Cardiac muscle cell (in vitro differentiated cells and primary cell): ENCODE data around the gene EFCAB13. TPM values are rescaled to one million over a fixed set of nuclear protein-coding genes. Genes with fewer than 3 reads are reported as not detected.
A peak's percentile ranks its signal among the peaks of the same experiment; 100 is the strongest.
"Not testable (repeated sequence)": the region's sequence is repeated elsewhere in the genome, so short reads cannot be mapped to it uniquely, and the experiment has no call there.

Experiments
- DNase-seq, 2 donors: peaks; one replicate each; pipeline versions ENCODE4 v3.0.0 to v3.0.0-alpha.2; 2010 to 2017; ENCODE audit warnings: low read depth in 1 of 2, low spot score in 1 of 2
- H3K27ac ChIP-seq: fragments of 200-600 bp; sonication (generic); 2 replicates; pipeline ENCODE4 v1.5.1; 2016
- H3K27me3 ChIP-seq: fragments of 200-600 bp; sonication (generic); 2 replicates; pipeline ENCODE4 v1.6.0; 2016; ENCODE audit warnings: control low read depth
- H3K36me3 ChIP-seq: fragments of 200-600 bp; sonication (generic); 2 replicates; pipeline ENCODE4 v1.5.1; 2016; ENCODE audit warnings: control low read depth
- H3K4me1 ChIP-seq: fragments of 200-600 bp; sonication (generic); 2 replicates; pipeline ENCODE4 v1.8.1; 2017; ENCODE audit warnings: low read depth, mild to moderate bottlenecking, mixed run types
- H3K4me3 ChIP-seq: fragments of 200-600 bp; sonication (generic); 2 replicates; pipeline ENCODE4 v1.5.1; 2016; ENCODE audit warnings: mild to moderate bottlenecking
- H3K9me3 ChIP-seq: fragments of 200-600 bp; sonication (generic); 2 replicates; pipeline ENCODE4 v1.5.1; 2017; ENCODE audit warnings: low read depth, mild to moderate bottlenecking, control low read depth
- CTCF ChIP-seq: IDR thresholded peaks from 2 replicates; pipeline ENCODE4 v1.5.1; 2012; ENCODE audit warnings: low read depth, mild to moderate bottlenecking, low read length
- polyA plus RNA-seq: library from polyadenylated mRNA; unstranded; fragments of >200 nt; fragmentation: Nextera tagmentation; extraction: Ambion mirVana; gene quantifications from 2 replicates; pipeline ENCODE4 v1.2.1, GENCODE V29; 2016
- total RNA-seq: library from RNA; depleted of rRNA; stranded (reverse); fragments of >200 nt; gene quantifications from 2 replicates; pipeline ENCODE4 v1.2.3, GENCODE V29; 2016

Gene EFCAB13
- total and polyA plus RNA-seq, 2 experiments from 2014 or later = 5.9 to 6.0 TPM

DNA sequence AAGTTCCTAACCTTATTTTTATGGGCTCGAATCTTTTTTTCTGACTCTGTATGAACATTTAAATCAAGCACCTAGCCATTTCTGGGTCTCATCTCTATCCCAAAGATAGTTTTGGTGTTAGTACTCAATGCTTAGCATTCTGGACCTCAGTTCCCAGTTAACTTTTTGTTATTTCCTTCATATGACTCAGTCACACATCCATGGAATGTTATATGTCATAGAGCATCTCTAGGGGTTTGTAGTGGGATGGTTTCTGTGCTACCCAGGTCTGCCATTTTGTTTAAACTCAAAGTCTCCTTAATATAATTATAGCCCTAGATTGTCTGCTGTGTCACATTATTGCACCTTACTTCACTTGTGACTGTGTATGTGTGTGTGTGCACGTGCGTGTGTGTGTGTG is 90.1 kb downstream of the EFCAB13 start:
- DNase-seq = no peak
- H3K4me3 ChIP-seq = no peak overlapping the region
- H3K27me3 ChIP-seq = no peaks in the 10 kb centered on the region
- no peaks in the 10 kb centered on the region for H3K4me1 ChIP-seq
- H3K9me3 ChIP-seq = no peaks in the 10 kb centered on the region
- no peak overlapping the region for H3K27ac ChIP-seq
- no peak for TF ChIP-seq CTCF
- H3K36me3 ChIP-seq = no peaks in the 10 kb centered on the region

DNA sequence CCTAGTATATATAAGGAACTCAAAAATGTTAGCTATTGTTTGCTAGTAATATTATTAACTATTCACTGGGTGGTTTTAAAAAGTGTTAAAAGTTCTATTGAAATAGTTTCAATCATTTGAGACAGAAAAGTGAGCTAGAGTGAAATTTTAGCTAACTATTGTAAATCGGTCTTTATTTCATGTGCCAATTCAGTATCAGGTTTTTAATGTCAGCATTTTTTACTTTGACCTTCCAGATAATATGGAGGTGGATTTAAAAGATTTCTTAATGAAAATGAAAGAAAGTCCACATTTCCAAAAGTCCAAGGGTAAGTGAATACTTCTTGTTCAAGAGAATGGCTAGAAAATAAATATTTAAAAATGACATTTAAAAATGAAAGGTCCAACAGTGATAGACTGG is 90.9 kb downstream of the EFCAB13 start:
- no peak for TF ChIP-seq CTCF
- no peak overlapping the region for H3K27ac ChIP-seq
- H3K27me3 ChIP-seq = no peaks in the 10 kb centered on the region
- no peaks in the 10 kb centered on the region for H3K4me1 ChIP-seq
- DNase-seq = no peak
- H3K36me3 ChIP-seq = no peaks in the 10 kb centered on the region
- H3K9me3 ChIP-seq = no peaks in the 10 kb centered on the region
- no peak overlapping the region for H3K4me3 ChIP-seq

GRCh38 chr17:47423406-47424295 is 99.9 kb downstream of the EFCAB13 start:
- Histone ChIP-seq H3K4me1 (no peaks in the 10 kb centered on the region), H3K36me3 (no peaks in the 10 kb centered on the region), H3K4me3 (peak overlapping the region; percentile 46), H3K27ac (no peak overlapping the region), H3K27me3 (peaks cover 33% of the 10 kb centered on the region), H3K9me3 (no peaks in the 10 kb centered on the region)
- peak; percentile 13 to 15 for DNase-seq
- no peak for TF ChIP-seq CTCF

DNA sequence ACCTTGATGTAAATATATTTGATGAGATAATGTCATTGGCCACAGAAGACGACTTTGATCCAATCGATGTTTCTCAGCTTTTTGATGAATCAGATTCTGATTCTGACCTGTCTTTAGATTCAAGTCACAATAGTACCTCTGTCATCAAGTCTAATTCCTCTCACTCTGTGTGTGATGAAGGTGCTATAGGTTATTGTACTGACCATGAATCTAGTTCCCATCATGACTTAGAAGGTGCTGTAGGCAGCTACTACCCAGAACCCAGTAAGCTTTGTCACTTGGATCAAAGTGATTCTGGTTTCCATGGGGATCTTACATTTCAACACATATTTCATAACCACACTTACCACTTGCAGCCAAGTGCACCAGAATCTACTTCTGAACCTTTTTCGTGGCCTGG is 101.5 kb downstream of the EFCAB13 start:
- DNase-seq = not testable (repeated sequence)

GRCh38 chr17:47425887-47426635 is 102.3 kb downstream of the EFCAB13 start:
- H3K4me3 ChIP-seq, H3K27ac ChIP-seq, H3K36me3 ChIP-seq, H3K9me3 ChIP-seq, H3K4me1 ChIP-seq, DNase-seq: not testable (repeated sequence)
- H3K27me3 ChIP-seq = peaks cover 33% of the 10 kb centered on the region

More for the DNA sequence above, 101.5 kb downstream of the EFCAB13 start:
- H3K27ac ChIP-seq, H3K9me3 ChIP-seq, H3K36me3 ChIP-seq, H3K4me3 ChIP-seq, H3K4me1 ChIP-seq: not testable (repeated sequence)
- peaks cover 33% of the 10 kb centered on the region for H3K27me3 ChIP-seq

GRCh38 chr17:47427985-47428384 is 104.2 kb downstream of the EFCAB13 start:
- H3K4me3 ChIP-seq = no peak overlapping the region
- no peak for DNase-seq
- H3K27me3 ChIP-seq = peaks cover 25% of the 10 kb centered on the region
- H3K36me3 ChIP-seq = no peaks in the 10 kb centered on the region
- H3K9me3 ChIP-seq = no peaks in the 10 kb centered on the region
- H3K27ac ChIP-seq = no peak overlapping the region
- no peaks in the 10 kb centered on the region for H3K4me1 ChIP-seq
- TF ChIP-seq CTCF = no peak

- H3K27ac ChIP-seq, H3K4me1 ChIP-seq, H3K9me3 ChIP-seq, DNase-seq, H3K4me3 ChIP-seq, H3K36me3 ChIP-seq, H3K27me3 ChIP-seq: not testable (repeated sequence)
These were observed 108.5 kb downstream of the EFCAB13 start for GRCh38 chr17:47432240-47432639.
